HCT116 (cell line): Measurements from ENCODE around the gene AKT3. TPM values are rescaled to one million over a fixed set of nuclear protein-coding genes. Genes with fewer than 3 reads are reported as not detected.

ENCODE experiments used
- ATAC-seq: fragments of 200-7000 bp; cut with Tn5 transposase; 2 replicates; pipeline ENCODE4 v1.9.1; 2020; ENCODE audit warnings: mild to moderate bottlenecking, moderate library complexity
- BruUV-seq: library from RNA; stranded (reverse); fragments of 400-500 nt; replicated peaks from 2 replicates; lab custom pipeline; 2021; lab: Mats Ljungman, UMichigan
- CTCF ChIA-PET: fragments of 300-600 bp; sonication (Branson Sonifier 250); formaldehyde crosslinking; loops from one replicate; lab custom pipeline; 2021; ENCODE audit warnings: antibody characterized with exemption; lab: Charles Lee
- POLR2A ChIA-PET: fragments of 300-600, 350-600 bp; sonication (Branson Sonifier 250); formaldehyde crosslinking; loops from one replicate; lab custom pipeline; 2021; ENCODE audit warnings: antibody characterized with exemption; lab: Charles Lee
- RAD21 ChIA-PET, 2 experiments: fragments of 300-600 bp; sonication (Branson Sonifier 250); formaldehyde crosslinking; loops; one replicate each; lab custom pipeline; 2023; ENCODE audit warnings: low total read pairs in 2 of 2; ENCODE audit not compliant: uncharacterized antibody in 2 of 2, unreplicated experiment in 2 of 2, low non-redundant PET in 1 of 2; lab: Charles Lee
- DNase-seq: peaks from one replicate; pipeline ENCODE4 v3.0.0-alpha.2; 2010; ENCODE audit warnings: low read depth, low spot score
- H2AFZ ChIP-seq: fragments of 200-600 bp; shearing (Covaris generic), sonication (generic); 2 replicates; pipeline ENCODE4 v1.6.1; 2017; ENCODE audit warnings: low read depth, mixed run types, mixed read lengths, antibody characterized with exemption, low read length; ENCODE audit not compliant: poor library complexity, severe bottlenecking
- H3K27ac ChIP-seq: 2 replicates; pipeline ENCODE4 v1.5.1; 2012; ENCODE audit warnings: low read depth, low read length
- H3K27me3 ChIP-seq: fragments of 200-600 bp; sonication (generic); 2 replicates; pipeline ENCODE4 v1.6.1; 2016; ENCODE audit warnings: mixed run types, low read length, mixed read lengths; ENCODE audit not compliant: insufficient read depth
- H3K36me3 ChIP-seq, 2 experiments: fragments of 200-500 bp in 1 of 2; fragments of 200-600 bp in 1 of 2; sonication (Bioruptor generic) in 1 of 2; sonication (generic) in 1 of 2; 2 replicates each; pipeline versions ENCODE4 v1.5.1 to v1.6.1; 2014 to 2016; ENCODE audit warnings: low read length in 2 of 2, inconsistent platforms in 1 of 2, mixed read lengths in 1 of 2, mixed run types in 1 of 2; ENCODE audit not compliant: insufficient read depth in 2 of 2, control insufficient read depth in 1 of 2
- H3K4me1 ChIP-seq, 2 experiments: fragments of 200-600 bp in 1 of 2; sonication (generic) in 1 of 2; 2 replicates each; pipeline versions ENCODE4 v1.5.1 to v1.6.1; 2012 to 2017; ENCODE audit warnings: low read length in 2 of 2, inconsistent platforms in 1 of 2, mild to moderate bottlenecking in 1 of 2, mixed read lengths in 1 of 2, mixed run types in 1 of 2, moderate library complexity in 1 of 2; ENCODE audit not compliant: insufficient read depth in 2 of 2, control insufficient read depth in 1 of 2
- H3K4me2 ChIP-seq: fragments of 200-600 bp; sonication (generic); 2 replicates; pipeline ENCODE4 v1.6.1; 2017; ENCODE audit warnings: mixed run types, low read length, mixed read lengths
- H3K4me3 ChIP-seq, 2 experiments: fragments of 200-600 bp in 1 of 2; sonication (generic) in 1 of 2; replicated peaks in 1 of 2; 2 replicates each; pipeline ENCODE4 v1.5.1; 2011 to 2016; ENCODE audit warnings: low read length in 2 of 2, control low read depth in 1 of 2, low read depth in 1 of 2, mild to moderate bottlenecking in 1 of 2, mixed read lengths in 1 of 2, mixed run types in 1 of 2
- H3K79me2 ChIP-seq: fragments of 200-600 bp; sonication (generic); 2 replicates; pipeline ENCODE4 v1.6.1; 2017; ENCODE audit warnings: mild to moderate bottlenecking, mixed run types, low read length, moderate library complexity, mixed read lengths; ENCODE audit not compliant: insufficient read depth
- H3K9ac ChIP-seq: fragments of 200-600 bp; sonication (generic); 2 replicates; pipeline ENCODE4 v1.6.1; 2016; ENCODE audit warnings: low read length, mixed read lengths
- H3K9me2 ChIP-seq: fragments of 200-600 bp; sonication (generic), shearing (Covaris generic); 2 replicates; pipeline ENCODE4 v1.6.1; 2017; ENCODE audit warnings: mixed run types, mild to moderate bottlenecking, moderate library complexity; ENCODE audit not compliant: insufficient read depth
- H3K9me3 ChIP-seq, 2 experiments: fragments of 200-500 bp in 1 of 2; fragments of 200-600 bp in 1 of 2; sonication (Bioruptor generic) in 1 of 2; sonication (generic) in 1 of 2; 2 replicates each; pipeline ENCODE4 v1.6.1; 2014 to 2017; ENCODE audit warnings: low read length in 2 of 2, mixed read lengths in 2 of 2, inconsistent platforms in 1 of 2, low read depth in 1 of 2, mild to moderate bottlenecking in 1 of 2, mixed run types in 1 of 2, moderate library complexity in 1 of 2; ENCODE audit not compliant: control insufficient read depth in 1 of 2, insufficient read depth in 1 of 2
- H4K20me1 ChIP-seq: fragments of 200-600 bp; sonication (generic), shearing (Covaris generic); 2 replicates; pipeline ENCODE4 v1.6.1; 2017; ENCODE audit warnings: mixed run types, mild to moderate bottlenecking, moderate library complexity; ENCODE audit not compliant: insufficient read depth
- CBX3 ChIP-seq: IDR thresholded peaks from 2 replicates; pipeline ENCODE4 v1.6.1; 2012; ENCODE audit warnings: low read depth
- CEBPB ChIP-seq: IDR thresholded peaks from 2 replicates; pipeline ENCODE4 v1.6.1; 2012; ENCODE audit warnings: low read depth
- CTCF ChIP-seq, 3 experiments: fragments of 200-600 bp in 1 of 3; sonication (generic) in 1 of 3; IDR thresholded peaks in 2 of 3; conservative IDR thresholded peaks in 1 of 3; 2 replicates each; pipeline ENCODE4 v1.5.1; 2012 to 2017; ENCODE audit warnings: low read depth in 2 of 3, low read length in 2 of 3, antibody characterized with exemption in 1 of 3, borderline replicate concordance in 1 of 3, control low read depth in 1 of 3, mild to moderate bottlenecking in 1 of 3, mixed read lengths in 1 of 3, mixed run types in 1 of 3, moderate library complexity in 1 of 3; ENCODE audit not compliant: insufficient read depth in 1 of 3
- ELF1 ChIP-seq: IDR thresholded peaks from 2 replicates; pipeline ENCODE4 v1.6.1; 2012; ENCODE audit warnings: low read depth, borderline replicate concordance
- EZH2 ChIP-seq: fragments of 200-600 bp; sonication (generic); IDR thresholded peaks from 2 replicates; pipeline ENCODE4 v1.6.1; 2017; ENCODE audit warnings: antibody characterized with exemption, mixed run types
- EZH2phosphoT487 ChIP-seq: fragments of 200-600 bp; IDR thresholded peaks from 2 replicates; pipeline ENCODE4 v1.6.1; 2018; ENCODE audit warnings: antibody characterized with exemption, borderline replicate concordance
- FOSL1 ChIP-seq: IDR thresholded peaks from 2 replicates; pipeline ENCODE4 v1.6.1; 2012; ENCODE audit warnings: low read depth
- JUND ChIP-seq: IDR thresholded peaks from 2 replicates; pipeline ENCODE4 v1.6.1; 2012
- POLR2AphosphoS5 ChIP-seq: IDR thresholded peaks from 2 replicates; pipeline ENCODE4 v1.6.1; 2011; ENCODE audit warnings: mild to moderate bottlenecking, low read depth, low read length, moderate library complexity
- SIN3A ChIP-seq: IDR thresholded peaks from 2 replicates; pipeline ENCODE4 v1.6.1; 2012; ENCODE audit warnings: low read depth
- SP1 ChIP-seq: IDR thresholded peaks from 2 replicates; pipeline ENCODE4 v1.6.1; 2012; ENCODE audit warnings: low read depth
- SRF ChIP-seq: IDR thresholded peaks from 2 replicates; pipeline ENCODE4 v1.6.1; 2012; ENCODE audit warnings: low read depth
- TCF7L2 ChIP-seq: IDR thresholded peaks from 2 replicates; pipeline ENCODE4 v1.7.0; 2011; ENCODE audit warnings: borderline replicate concordance, inconsistent platforms; ENCODE audit not compliant: insufficient read depth, insufficient read length; ENCODE audit errors: extremely low read depth
- ZFX ChIP-seq: fragments of 450-650 bp; IDR thresholded peaks from 2 replicates; pipeline ENCODE4 v1.6.1; 2017
- intact Hi-C: fragments of 100-400 bp; cut with micrococcal nuclease; formaldehyde crosslinking; loops from 2 replicates; pipeline ENCODE4 v1.10.0; 2022
- total RNA-seq: library from RNA; stranded (reverse); gene quantifications from one replicate; pipeline ENCODE4 v1.2.1, GENCODE V29; 2021; ENCODE audit not compliant: unreplicated experiment
- TF ChIP-seq, protein P1 (sequence below): IDR thresholded peaks from 2 replicates; pipeline ENCODE4 v1.6.1; 2012
- TF ChIP-seq, protein P2 (sequence below): IDR thresholded peaks from 2 replicates; pipeline ENCODE4 v1.6.1; 2012
- TF ChIP-seq, protein P3 (sequence below): IDR thresholded peaks from 2 replicates; pipeline ENCODE4 v1.6.1; 2012; ENCODE audit warnings: low read depth

AKT3 gene
- total RNA-seq, 1 experiment from 2014 or later, result 0.49 TPM

DNA sequence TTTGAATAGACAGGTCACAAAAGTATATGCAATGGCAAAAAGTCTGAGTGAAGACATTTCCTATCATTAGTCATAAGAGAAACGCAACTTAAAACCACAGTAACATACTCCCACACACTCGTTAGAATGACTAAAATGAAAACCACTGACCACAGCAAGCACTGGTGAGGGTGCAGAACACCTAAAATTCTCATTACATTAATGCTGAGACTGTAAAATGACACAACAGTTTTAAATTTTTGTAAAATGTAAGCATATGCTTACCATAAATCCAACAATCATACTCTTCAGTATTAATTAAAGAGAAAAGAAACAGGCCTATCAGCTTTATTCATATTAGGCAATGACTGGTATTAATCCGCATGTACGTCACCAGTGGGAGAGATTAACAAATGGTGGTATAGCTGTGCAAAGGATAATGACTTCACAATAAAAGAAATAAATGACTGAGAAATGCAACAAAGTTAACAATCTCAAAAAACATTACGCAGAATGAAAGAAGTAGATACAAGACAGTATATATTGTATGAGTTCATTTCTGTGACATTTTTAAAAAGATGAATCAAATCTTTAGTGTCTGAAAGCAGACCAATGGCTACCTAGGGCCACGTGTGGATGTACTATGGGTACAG is 253.5 kb downstream of the AKT3 start:
- TF ChIP-seq CEBPB, result no peak
- no peak for TF ChIP-seq CTCF (IDR thresholded peaks at IDR 0.05 in 2 of 3, conservative IDR thresholded peaks at IDR 0.05 in 1 of 3; ENCODE audit: borderline replicate concordance in 1 of 3, insufficient read depth in 1 of 3, low read depth in 2 of 3, low read length in 2 of 3)
- TF ChIP-seq SRF, result no peak
- TF ChIP-seq ELF1, result no peak
- no peak for TF ChIP-seq JUND
- TF ChIP-seq, protein P1, sequence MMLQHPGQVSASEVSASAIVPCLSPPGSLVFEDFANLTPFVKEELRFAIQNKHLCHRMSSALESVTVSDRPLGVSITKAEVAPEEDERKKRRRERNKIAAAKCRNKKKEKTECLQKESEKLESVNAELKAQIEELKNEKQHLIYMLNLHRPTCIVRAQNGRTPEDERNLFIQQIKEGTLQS, result no peak
- no peak for TF ChIP-seq EZH2
- no peak for TF ChIP-seq CBX3
- no peak for TF ChIP-seq EZH2phosphoT487
- no peak for TF ChIP-seq SP1
- TF ChIP-seq POLR2AphosphoS5, result no peak
- no peak for TF ChIP-seq SIN3A
- TF ChIP-seq, protein P2, sequence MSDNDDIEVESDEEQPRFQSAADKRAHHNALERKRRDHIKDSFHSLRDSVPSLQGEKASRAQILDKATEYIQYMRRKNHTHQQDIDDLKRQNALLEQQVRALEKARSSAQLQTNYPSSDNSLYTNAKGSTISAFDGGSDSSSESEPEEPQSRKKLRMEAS, result no peak
- no peak for TF ChIP-seq ZFX
- no peak for TF ChIP-seq FOSL1
- TF ChIP-seq, protein P3, sequence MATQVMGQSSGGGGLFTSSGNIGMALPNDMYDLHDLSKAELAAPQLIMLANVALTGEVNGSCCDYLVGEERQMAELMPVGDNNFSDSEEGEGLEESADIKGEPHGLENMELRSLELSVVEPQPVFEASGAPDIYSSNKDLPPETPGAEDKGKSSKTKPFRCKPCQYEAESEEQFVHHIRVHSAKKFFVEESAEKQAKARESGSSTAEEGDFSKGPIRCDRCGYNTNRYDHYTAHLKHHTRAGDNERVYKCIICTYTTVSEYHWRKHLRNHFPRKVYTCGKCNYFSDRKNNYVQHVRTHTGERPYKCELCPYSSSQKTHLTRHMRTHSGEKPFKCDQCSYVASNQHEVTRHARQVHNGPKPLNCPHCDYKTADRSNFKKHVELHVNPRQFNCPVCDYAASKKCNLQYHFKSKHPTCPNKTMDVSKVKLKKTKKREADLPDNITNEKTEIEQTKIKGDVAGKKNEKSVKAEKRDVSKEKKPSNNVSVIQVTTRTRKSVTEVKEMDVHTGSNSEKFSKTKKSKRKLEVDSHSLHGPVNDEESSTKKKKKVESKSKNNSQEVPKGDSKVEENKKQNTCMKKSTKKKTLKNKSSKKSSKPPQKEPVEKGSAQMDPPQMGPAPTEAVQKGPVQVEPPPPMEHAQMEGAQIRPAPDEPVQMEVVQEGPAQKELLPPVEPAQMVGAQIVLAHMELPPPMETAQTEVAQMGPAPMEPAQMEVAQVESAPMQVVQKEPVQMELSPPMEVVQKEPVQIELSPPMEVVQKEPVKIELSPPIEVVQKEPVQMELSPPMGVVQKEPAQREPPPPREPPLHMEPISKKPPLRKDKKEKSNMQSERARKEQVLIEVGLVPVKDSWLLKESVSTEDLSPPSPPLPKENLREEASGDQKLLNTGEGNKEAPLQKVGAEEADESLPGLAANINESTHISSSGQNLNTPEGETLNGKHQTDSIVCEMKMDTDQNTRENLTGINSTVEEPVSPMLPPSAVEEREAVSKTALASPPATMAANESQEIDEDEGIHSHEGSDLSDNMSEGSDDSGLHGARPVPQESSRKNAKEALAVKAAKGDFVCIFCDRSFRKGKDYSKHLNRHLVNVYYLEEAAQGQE, result no peak
- no peak for TF ChIP-seq TCF7L2
- no peak for ATAC-seq
- Histone ChIP-seq H3K36me3 (no peaks in the 10 kb centered on the region), H3K4me2 (no peak overlapping the region), H3K27ac (no peak overlapping the region), H3K4me3 (no peak overlapping the region), H3K4me1 (no peaks in the 10 kb centered on the region), H3K9me3 (no peaks in the 10 kb centered on the region), H3K79me2 (no peaks in the 10 kb centered on the region), H3K27me3 (no peaks in the 10 kb centered on the region), H3K9ac (no peak overlapping the region), H3K9me2 (no peaks in the 10 kb centered on the region), H4K20me1 (no peaks in the 10 kb centered on the region), H2AFZ (no peak overlapping the region)
- CTCF ChIA-PET, result no interaction called here
- intact Hi-C loops, result no loop called here
- DNase-seq, result no peak
- RAD21 ChIA-PET, result no interaction called here
- POLR2A ChIA-PET, result no interaction called here
- BruUV-seq, result no TSS peak
